NCI-H748 treated with DMSO at 0.1 percent for 48 hours (cell line): ENCODE measurements around the gene XIRP2.
"Not testable (repeated sequence)": the region's sequence is repeated elsewhere in the genome, so short reads cannot be mapped to it uniquely, and the experiment has no call there.

Experiments
- DNase-seq: peaks from one replicate; lab custom pipeline; 2025; lab: John Stamatoyannopoulos, UW

XIRP2 gene

GRCh38 chr2:167052825-167053224 is 164.5 kb downstream of the XIRP2 start:
- no peak for DNase-seq

DNA sequence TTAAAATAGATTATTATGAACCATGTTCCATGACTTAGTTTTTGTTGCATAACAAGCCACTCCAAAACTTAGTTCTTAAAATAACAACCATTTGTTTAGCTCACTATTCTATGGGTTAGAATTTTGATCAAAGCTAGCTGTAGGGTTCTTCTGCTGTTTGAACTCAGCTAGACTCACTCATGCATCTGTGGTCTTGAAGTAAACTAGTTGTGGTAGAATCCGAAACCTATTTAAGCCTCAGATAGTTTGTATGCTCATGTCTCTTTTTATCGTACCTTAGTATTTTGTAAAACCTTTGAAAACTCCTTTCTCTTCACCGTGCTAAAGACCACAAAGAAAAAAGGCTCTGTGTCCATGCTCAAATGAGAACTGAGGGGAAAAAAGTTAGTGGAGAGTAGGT is 166.6 kb downstream of the XIRP2 start:
- no peak for DNase-seq

DNA sequence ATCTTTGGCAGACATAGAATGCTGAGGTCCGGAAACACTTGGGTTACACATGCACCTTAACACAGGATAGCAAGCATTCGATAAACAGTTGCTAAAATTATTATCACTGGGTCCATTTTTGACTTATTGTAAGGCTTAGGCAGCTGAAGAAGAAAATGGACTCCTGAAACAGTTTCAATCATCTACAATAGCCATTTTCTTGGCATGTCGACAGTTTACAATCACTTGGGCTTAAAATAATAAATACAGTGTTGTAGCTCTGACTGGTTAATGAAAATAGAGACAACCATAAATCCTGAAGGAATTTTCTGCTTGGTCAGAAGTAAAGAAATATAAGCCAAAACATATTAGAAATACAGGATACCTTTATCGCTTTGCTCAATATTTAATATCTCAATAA is 169.2 kb downstream of the XIRP2 start:
- DNase-seq, result no peak

GRCh38 chr2:167059173-167059572 is 170.9 kb downstream of the XIRP2 start:
- no peak for DNase-seq

- no peak for DNase-seq
Observed at GRCh38 chr2:167069855-167070254, 181.6 kb downstream of the XIRP2 start.

DNA sequence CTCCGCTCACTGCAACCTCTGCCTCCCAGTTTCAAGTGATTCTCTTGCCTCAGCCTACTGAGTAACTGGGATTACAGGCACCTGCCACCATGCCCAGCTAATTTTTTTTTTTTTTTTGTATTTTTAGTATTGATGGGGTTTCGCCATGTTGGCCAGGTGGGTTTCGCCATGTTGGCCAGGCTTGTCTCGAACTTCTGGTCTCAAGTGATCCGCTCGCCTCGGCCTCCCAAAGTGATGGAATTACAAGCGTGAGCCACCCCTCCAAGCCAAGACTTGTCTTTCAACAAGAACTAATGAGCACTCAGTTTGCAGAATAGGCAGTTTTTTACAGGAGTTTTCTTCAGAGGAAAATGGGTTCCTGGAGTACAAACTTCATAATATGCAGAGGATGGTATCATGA is 187.4 kb downstream of the XIRP2 start:
- not testable (repeated sequence) for DNase-seq

DNA sequence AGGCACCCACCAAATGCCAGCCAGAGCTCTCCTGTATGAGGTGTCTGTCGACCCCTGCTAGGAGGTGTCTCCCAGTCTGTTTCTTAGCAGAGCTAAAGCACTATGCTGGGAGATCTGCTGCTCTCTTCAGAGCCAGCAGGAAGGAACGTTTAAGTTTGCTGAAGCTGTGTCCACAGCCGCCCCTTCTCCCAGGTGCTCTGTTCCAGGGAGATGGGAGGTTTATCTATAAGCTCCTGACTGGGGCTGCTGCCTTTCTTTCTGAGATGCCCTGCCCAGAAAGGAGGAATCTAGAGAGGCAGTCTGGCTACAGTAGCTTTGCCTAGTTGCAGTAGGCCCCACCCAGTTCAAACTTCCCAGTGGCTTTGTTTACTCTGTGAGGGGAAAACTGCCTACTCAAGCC is 210.7 kb downstream of the XIRP2 start:
- DNase-seq, result not testable (repeated sequence)

DNA sequence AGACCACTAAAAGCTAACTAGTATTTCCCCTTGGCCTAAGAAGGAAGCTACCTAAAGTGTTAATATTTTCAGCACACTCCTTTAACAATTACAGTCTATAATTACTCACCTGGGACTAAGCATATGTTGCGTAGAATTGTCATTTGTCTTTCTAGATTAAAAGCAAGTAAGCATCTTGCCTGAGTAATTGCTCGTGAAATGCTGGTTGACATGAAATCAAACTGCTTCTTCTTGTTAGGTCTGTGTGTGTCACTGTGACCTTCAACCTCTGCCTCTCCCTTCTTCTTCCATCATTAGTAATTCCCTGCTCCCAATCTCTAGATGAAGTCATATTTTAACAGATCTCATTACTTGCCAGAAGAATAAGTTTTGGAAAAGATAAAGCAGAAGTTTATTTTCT is 212.2 kb downstream of the XIRP2 start:
- DNase-seq, result no peak

DNA sequence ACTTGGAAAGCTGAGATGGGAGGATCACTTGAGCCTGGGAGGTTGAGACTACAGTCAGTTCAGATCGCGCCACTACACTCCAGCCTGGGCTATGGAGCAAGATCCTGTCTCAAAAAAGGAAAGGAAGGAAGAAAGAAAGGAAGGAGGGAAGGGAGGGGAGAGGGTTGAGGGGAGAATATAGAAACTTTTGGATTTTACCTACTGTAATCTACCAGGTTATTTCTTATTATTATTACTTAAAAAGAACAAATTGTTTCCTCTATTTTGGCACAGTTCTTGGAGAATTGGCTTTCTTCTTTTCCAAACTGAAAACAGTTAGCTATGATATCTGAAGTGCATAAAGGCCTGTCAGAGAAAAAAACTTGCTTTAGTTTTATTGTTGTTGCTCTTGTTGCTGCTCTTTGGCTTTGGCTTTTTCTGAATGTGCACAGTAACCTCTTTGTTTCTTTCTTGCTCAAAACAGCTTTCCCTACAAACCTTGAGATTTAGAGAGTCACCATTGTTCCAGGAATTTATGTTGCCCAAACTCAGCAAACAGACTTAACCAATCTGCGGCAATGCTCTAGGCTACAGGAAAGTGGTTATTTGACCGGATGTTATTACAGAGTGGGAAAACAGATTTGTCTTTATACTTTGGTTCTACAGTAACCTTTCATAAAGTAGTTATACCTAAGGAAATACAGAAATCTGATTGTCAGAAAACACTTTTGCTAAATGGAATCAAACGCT is 214.9 kb downstream of the XIRP2 start:
- no peak for DNase-seq

DNA sequence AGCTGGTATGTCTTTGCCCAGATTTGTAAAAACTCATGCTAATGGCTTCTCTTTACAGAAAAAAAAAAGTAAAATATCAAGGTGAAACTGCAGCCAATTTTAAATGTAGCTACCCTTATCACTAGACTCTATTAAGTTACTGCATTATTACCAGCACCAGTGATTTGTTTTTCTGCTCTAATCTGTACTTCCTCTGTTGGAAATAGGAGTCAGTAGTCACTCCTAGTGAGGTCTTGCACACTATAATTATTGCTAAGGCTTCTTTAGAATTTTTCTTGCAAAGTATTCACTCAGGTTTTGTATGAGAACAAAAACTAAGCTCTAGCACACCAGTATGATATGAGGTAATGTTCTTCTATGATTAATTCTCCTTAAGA is 215.5 kb downstream of the XIRP2 start:
- no peak for DNase-seq

GRCh38 chr2:167104691-167105090 is 216.4 kb downstream of the XIRP2 start:
- no peak for DNase-seq

DNA sequence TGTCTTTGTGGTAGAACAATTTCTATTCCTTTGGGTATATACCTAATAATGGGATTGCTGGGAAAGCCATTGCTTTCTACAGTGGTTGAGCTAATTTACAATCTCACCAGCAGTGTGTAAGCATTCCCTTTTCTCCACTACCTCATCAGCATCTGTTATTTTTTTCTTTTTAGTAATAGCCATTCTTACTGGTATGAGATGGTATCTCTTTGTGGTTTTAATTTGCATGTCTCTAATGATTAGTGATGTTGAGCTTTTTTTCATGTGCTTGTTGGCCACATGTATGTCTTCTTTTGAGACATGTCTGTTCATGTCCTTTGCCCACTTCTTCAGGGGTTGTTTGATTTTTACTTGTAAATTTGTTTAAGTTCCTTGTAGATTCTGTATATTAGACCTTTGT is 221.4 kb downstream of the XIRP2 start:
- not testable (repeated sequence) for DNase-seq

DNA sequence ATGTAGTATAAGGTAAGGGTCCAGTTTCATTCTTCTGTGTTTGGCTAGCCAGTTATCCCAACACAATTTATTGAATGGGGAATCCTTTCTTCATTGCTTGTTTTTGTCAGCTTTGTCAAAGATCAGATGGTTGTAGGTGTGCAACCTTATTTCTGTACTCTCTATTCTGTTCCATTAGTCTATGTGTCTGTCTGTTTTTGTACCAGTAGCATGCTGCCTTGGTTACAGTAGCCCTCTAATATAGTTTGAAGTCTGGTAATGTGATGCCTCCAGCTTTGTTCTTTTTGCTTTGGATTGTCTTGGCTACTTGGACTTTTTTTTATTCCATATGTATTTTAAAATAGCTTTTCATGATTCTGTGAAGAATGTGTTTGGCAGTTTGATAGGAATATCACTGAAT is 222.1 kb downstream of the XIRP2 start:
- DNase-seq, result no peak

DNA sequence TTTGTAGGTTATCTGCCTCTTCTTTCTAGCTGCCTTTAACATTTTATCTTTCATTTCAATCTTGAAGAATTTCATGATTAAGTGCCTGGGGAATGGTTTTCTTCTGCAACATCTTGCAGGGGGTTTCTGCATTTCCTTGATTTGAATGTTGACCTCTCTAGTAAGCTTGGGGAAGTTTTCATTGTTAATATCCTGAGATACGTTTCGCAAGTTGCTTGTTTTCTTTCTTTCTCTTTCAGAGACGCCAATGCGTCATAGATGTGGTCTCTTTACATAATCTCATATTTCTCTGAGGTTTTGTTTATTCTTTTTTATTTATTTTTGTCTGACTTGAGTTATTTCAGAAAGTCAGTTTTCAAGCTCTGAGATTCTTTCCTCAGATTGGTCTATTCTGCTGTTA is 225.7 kb downstream of the XIRP2 start:
- DNase-seq, result no peak

- DNase-seq, result no peak
Observed at GRCh38 chr2:167115541-167115940, 227.3 kb downstream of the XIRP2 start.

- no peak for DNase-seq
Observed at GRCh38 chr2:167122389-167122788, 234.1 kb downstream of the XIRP2 start.

- DNase-seq, result no peak
Observed at GRCh38 chr2:167126165-167126564, 237.9 kb downstream of the XIRP2 start.

GRCh38 chr2:167127135-167127534 is 238.9 kb downstream of the XIRP2 start:
- DNase-seq, result no peak

DNA sequence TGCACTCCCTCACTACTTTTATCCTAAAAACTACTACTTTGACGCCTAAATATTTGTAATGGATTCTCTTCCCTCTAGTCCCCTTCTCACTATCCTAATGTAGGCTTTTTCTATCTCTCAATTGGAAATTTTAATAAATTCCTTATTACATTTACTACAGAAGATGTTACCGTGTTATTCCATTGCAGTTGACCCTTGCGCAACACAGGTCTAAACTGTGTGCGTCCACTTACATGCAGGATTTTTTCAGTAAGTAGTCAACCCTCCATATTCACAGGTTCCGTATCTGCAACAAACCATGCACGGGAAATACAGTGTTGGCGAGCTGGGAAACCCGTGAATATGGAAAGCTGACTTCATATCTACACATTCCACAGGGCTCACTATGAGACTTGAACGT is 239.8 kb downstream of the XIRP2 start:
- no peak for DNase-seq

DNA sequence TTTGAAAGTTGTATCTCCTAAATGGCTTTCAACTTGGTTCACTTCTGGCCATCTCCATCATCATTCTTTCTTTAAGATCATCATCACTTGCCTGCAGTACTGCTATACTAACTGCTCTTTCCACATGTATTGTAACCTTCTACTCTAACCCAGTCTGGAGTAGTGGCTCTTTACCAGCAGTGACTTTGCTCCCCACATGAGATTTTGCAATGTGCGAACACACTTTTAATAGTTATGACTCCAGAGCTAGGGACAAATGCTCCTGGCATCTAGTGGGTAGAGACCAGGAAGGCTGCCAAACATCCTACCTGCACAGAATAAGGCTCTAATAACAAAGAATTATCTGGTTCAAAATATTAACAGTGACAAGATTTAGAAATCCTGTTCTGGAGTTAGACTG is 243.8 kb downstream of the XIRP2 start:
- DNase-seq, result no peak

DNA sequence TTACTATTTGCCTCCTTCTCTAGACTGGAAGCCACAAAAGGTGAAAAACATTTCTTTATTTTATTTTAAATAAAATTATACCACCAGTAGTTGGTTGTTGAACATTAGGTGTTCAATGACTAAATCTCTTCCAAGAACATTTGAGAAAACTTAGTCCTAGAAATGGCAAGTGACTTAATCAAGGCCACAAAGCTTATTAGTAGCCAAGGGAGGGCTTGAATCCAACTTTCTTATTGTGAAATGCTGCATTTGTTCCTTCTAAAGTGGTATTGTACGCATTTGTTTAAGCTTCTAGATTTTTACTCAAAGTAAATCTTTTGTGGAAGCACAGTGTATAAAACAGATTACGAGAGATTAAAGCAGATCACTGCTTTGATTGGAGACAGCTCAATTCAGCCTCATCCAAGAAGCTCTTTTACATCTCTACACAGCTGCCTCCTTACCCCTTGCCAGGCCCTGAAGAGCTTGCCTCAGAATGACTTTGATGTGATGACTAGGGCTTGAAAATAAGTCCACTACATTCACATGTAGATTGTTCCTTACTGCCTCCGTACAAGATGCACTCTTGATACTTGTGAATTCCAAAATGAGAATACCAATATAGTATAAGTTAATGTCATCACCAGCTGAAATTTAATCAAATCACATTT is 244.8 kb downstream of the XIRP2 start:
- no peak for DNase-seq

DNA sequence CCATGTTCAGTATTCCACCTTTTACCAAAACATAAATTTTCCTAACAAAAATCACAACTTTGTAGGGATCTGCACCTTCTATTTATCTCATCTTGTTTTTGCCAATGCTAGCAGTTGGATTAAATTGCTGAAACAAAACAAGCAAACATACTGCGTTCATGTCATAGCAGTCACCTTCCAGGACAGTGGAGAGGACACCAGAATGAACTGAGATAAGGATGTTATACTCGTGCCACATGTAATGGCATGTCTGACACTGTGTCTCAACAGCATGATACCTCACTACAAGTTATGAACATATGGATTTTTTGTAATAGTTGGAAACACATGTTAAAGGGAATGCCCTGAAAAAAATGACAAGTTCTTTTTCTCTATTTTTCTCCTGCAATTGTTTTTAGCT is 245.3 kb downstream of the XIRP2 start:
- DNase-seq, result no peak

GRCh38 chr2:167134381-167135072 is 246.2 kb downstream of the XIRP2 start:
- no peak for DNase-seq
